ENCODE results near the gene RRAD.
"Not testable (repeated sequence)": the region's sequence is repeated elsewhere in the genome, so short reads cannot be mapped to it uniquely, and the experiment has no call there.

The RRAD gene

GRCh38 chr16:66955363-66956153, 30.2 kb upstream of the RRAD start:
- not testable (repeated sequence) for H3K4me3 Mint-ChIP-seq, DNase-seq, H3K9me3 Mint-ChIP-seq, ATAC-seq
- Mint-ChIP-seq H3K27me3 (peaks cover 36% of the 10 kb centered on the region), H3K4me1 (peaks cover 37% of the 10 kb centered on the region), H3K27ac (peak overlapping the region in 1 of 2 donors; percentile 52)

GRCh38 chr16:66954097-66954659, 28.8 kb upstream of the RRAD start:
- DNase-seq: peak; percentile 76 to 77
- H3K27ac Mint-ChIP-seq: peak overlapping the region; percentile 86 to 87
- H3K27me3 Mint-ChIP-seq: peaks cover 49% of the 10 kb centered on the region

GRCh38 chr16:66953462-66954096, 28.2 kb upstream of the RRAD start:
- Mint-ChIP-seq H3K4me1 (peaks cover 49% of the 10 kb centered on the region), H3K27ac (peak overlapping the region; percentile 86 to 87), H3K9me3 (no peaks in the 10 kb centered on the region), H3K4me3 (no peak overlapping the region), H3K27me3 (peaks cover 55% of the 10 kb centered on the region)
- ATAC-seq: peak; percentile 9
- DNase-seq: no peak

More at GRCh38 chr16:66954097-66954659, 28.8 kb upstream of the RRAD start:
- peak; percentile 83 for ATAC-seq
- Mint-ChIP-seq H3K9me3 (no peaks in the 10 kb centered on the region), H3K4me3 (no peak overlapping the region), H3K4me1 (peaks cover 49% of the 10 kb centered on the region)

GRCh38 chr16:66952430-66953110, 27.2 kb upstream of the RRAD start:
- H3K27me3 Mint-ChIP-seq: peaks cover 66% of the 10 kb centered on the region
- H3K4me1 Mint-ChIP-seq: peaks cover 49% of the 10 kb centered on the region
- H3K4me3 Mint-ChIP-seq: no peak overlapping the region
- H3K27ac Mint-ChIP-seq: no peak overlapping the region
- H3K9me3 Mint-ChIP-seq: no peaks in the 10 kb centered on the region
- DNase-seq: no peak
- no peak for ATAC-seq

- Mint-ChIP-seq H3K27me3 (peaks cover 66% of the 10 kb centered on the region), H3K27ac (peak overlapping the region in 1 of 2 donors; percentile 68), H3K9me3 (no peaks in the 10 kb centered on the region), H3K4me1 (peaks cover 56% of the 10 kb centered on the region), H3K4me3 (peak overlapping the region in 1 of 2 donors; percentile 2)
- ATAC-seq (no peak), DNase-seq (no peak)
Measured at GRCh38 chr16:66950971-66951790, 25.8 kb upstream of the RRAD start.

- H3K27me3 Mint-ChIP-seq: peaks cover 66% of the 10 kb centered on the region
- peaks cover 56% of the 10 kb centered on the region for H3K4me1 Mint-ChIP-seq
- no peaks in the 10 kb centered on the region for H3K9me3 Mint-ChIP-seq
- ATAC-seq: peak; percentile 52
- no peak overlapping the region for H3K27ac Mint-ChIP-seq
- DNase-seq: no peak
- H3K4me3 Mint-ChIP-seq: peak overlapping the region; percentile 2 to 69
Measured at GRCh38 chr16:66950437-66950836, 25.1 kb upstream of the RRAD start.

- ATAC-seq (no peak), DNase-seq (no peak)
- Mint-ChIP-seq H3K4me3 (peak overlapping the region; percentile 59 to 88), H3K4me1 (peaks cover 56% of the 10 kb centered on the region), H3K27me3 (peaks cover 66% of the 10 kb centered on the region), H3K9me3 (no peaks in the 10 kb centered on the region), H3K27ac (no peak overlapping the region)
Measured at GRCh38 chr16:66949472-66949871, 24.1 kb upstream of the RRAD start.

- H3K27me3 Mint-ChIP-seq: peaks cover 60% of the 10 kb centered on the region
- peaks cover 52% of the 10 kb centered on the region for H3K4me1 Mint-ChIP-seq
- no peak for DNase-seq
- H3K4me3 Mint-ChIP-seq: peak overlapping the region; percentile 88
- no peak for ATAC-seq
- H3K9me3 Mint-ChIP-seq: no peaks in the 10 kb centered on the region
- no peak overlapping the region for H3K27ac Mint-ChIP-seq
Measured at GRCh38 chr16:66948837-66949225, 23.5 kb upstream of the RRAD start.

- DNase-seq: no peak
- H3K4me3 Mint-ChIP-seq: peak overlapping the region; percentile 88
- ATAC-seq: peak; percentile 50
- no peaks in the 10 kb centered on the region for H3K9me3 Mint-ChIP-seq
- H3K4me1 Mint-ChIP-seq: peaks cover 49% of the 10 kb centered on the region
- peak overlapping the region in 1 of 2 donors; percentile 60 for H3K27ac Mint-ChIP-seq
- H3K27me3 Mint-ChIP-seq: peaks cover 55% of the 10 kb centered on the region
Measured at GRCh38 chr16:66948134-66948836, 22.9 kb upstream of the RRAD start.

- Mint-ChIP-seq H3K27me3 (peaks cover 47% of the 10 kb centered on the region), H3K9me3 (no peaks in the 10 kb centered on the region), H3K4me1 (peaks cover 49% of the 10 kb centered on the region), H3K4me3 (peak overlapping the region; percentile 88), H3K27ac (peak overlapping the region; percentile 30 to 52)
- DNase-seq: peak; percentile 81 to 84
- peak; percentile 80 for ATAC-seq
Measured at GRCh38 chr16:66947302-66948065, 22.1 kb upstream of the RRAD start.

GRCh38 chr16:66946974-66947301, 21.6 kb upstream of the RRAD start:
- peaks cover 44% of the 10 kb centered on the region for H3K27me3 Mint-ChIP-seq

GRCh38 chr16:66946541-66946940, 21.2 kb upstream of the RRAD start:
- no peak overlapping the region for H3K27ac Mint-ChIP-seq
- no peak for ATAC-seq
- no peaks in the 10 kb centered on the region for H3K9me3 Mint-ChIP-seq

More at GRCh38 chr16:66946974-66947301, 21.6 kb upstream of the RRAD start:
- Mint-ChIP-seq H3K4me1 (peaks cover 49% of the 10 kb centered on the region), H3K4me3 (peak overlapping the region in 1 of 2 donors; percentile 88), H3K9me3 (no peaks in the 10 kb centered on the region), H3K27ac (no peak overlapping the region)
- DNase-seq (no peak), ATAC-seq (no peak)

GRCh38 chr16:66945939-66946338, 20.6 kb upstream of the RRAD start:
- DNase-seq (no peak), ATAC-seq (no peak)
- H3K9me3 Mint-ChIP-seq: no peaks in the 10 kb centered on the region
- H3K4me3 Mint-ChIP-seq: no peak overlapping the region
- peaks cover 40% of the 10 kb centered on the region for H3K4me1 Mint-ChIP-seq
- H3K27me3 Mint-ChIP-seq: peaks cover 34% of the 10 kb centered on the region
- no peak overlapping the region for H3K27ac Mint-ChIP-seq

More at GRCh38 chr16:66946541-66946940, 21.2 kb upstream of the RRAD start:
- peaks cover 46% of the 10 kb centered on the region for H3K4me1 Mint-ChIP-seq
- no peak for DNase-seq
- peaks cover 40% of the 10 kb centered on the region for H3K27me3 Mint-ChIP-seq
- no peak overlapping the region for H3K4me3 Mint-ChIP-seq

GRCh38 chr16:66944971-66945370, 19.6 kb upstream of the RRAD start:
- ATAC-seq, H3K9me3 Mint-ChIP-seq, H3K4me3 Mint-ChIP-seq, DNase-seq: not testable (repeated sequence)
- Mint-ChIP-seq H3K27ac (peak overlapping the region in 1 of 2 donors; percentile 78), H3K27me3 (peaks cover 24% of the 10 kb centered on the region), H3K4me1 (peaks cover 32% of the 10 kb centered on the region)
